H9 (cell line): Measurements from ENCODE around the gene PNLDC1. TPM values are rescaled to one million over a fixed set of nuclear protein-coding genes. Genes with fewer than 3 reads are reported as not detected.

Experiments used
- DNase-seq: peaks from one replicate; pipeline ENCODE4 v3.0.0-alpha.2; 2017
- H2AFZ ChIP-seq: one replicate; pipeline ENCODE4 v1.6.1; 2013; ENCODE audit warnings: mild to moderate bottlenecking, low read length, control low read depth, moderate library complexity
- H2AK5ac ChIP-seq: 2 replicates; pipeline ENCODE4 v1.6.1; 2013; ENCODE audit warnings: low read length, control low read depth, mixed read lengths; ENCODE audit not compliant: insufficient read length
- H2BK120ac ChIP-seq: one replicate; pipeline ENCODE4 v1.6.1; 2013; ENCODE audit warnings: low read depth, mild to moderate bottlenecking, low read length, control low read depth, inconsistent platforms; ENCODE audit not compliant: poor library complexity, severe bottlenecking
- H2BK12ac ChIP-seq: 2 replicates; pipeline ENCODE4 v1.6.1; 2013; ENCODE audit warnings: low read length, control low read depth, mixed read lengths, low read depth; ENCODE audit not compliant: insufficient read length
- H2BK15ac ChIP-seq: 2 replicates; pipeline ENCODE4 v1.6.1; 2013; ENCODE audit warnings: low read depth, low read length, control low read depth
- H2BK20ac ChIP-seq: one replicate; pipeline ENCODE4 v1.6.1; 2013; ENCODE audit warnings: low read depth, mild to moderate bottlenecking, low read length, control low read depth, inconsistent platforms; ENCODE audit not compliant: poor library complexity, severe bottlenecking
- H2BK5ac ChIP-seq: 2 replicates; pipeline ENCODE4 v1.6.1; 2013; ENCODE audit warnings: low read length, control low read depth, mixed read lengths; ENCODE audit not compliant: insufficient read length
- H3K14ac ChIP-seq: 2 replicates; pipeline ENCODE4 v1.6.1; 2013; ENCODE audit warnings: low read length, control low read depth; ENCODE audit not compliant: insufficient read depth
- H3K18ac ChIP-seq: 2 replicates; pipeline ENCODE4 v1.6.1; 2013; ENCODE audit warnings: low read depth, mild to moderate bottlenecking, mixed read lengths, low read length, control low read depth; ENCODE audit not compliant: insufficient read length
- H3K23ac ChIP-seq: 2 replicates; pipeline ENCODE4 v1.6.1; 2013; ENCODE audit warnings: low read length, control low read depth, mixed read lengths, low read depth; ENCODE audit not compliant: insufficient read length
- H3K23me2 ChIP-seq: 2 replicates; pipeline ENCODE4 v1.6.1; 2013; ENCODE audit warnings: low read depth, mild to moderate bottlenecking, mixed read lengths, low read length, control low read depth; ENCODE audit not compliant: insufficient read length, poor library complexity, severe bottlenecking
- H3K27ac ChIP-seq: 2 replicates; pipeline ENCODE4 v1.5.1; 2013; ENCODE audit warnings: low read length, control low read depth, mixed read lengths, low read depth; ENCODE audit not compliant: insufficient read length
- H3K27me3 ChIP-seq: 2 replicates; pipeline ENCODE4 v1.6.1; 2013; ENCODE audit warnings: low read length, control low read depth, inconsistent platforms; ENCODE audit not compliant: insufficient read depth
- H3K4ac ChIP-seq: 2 replicates; pipeline ENCODE4 v1.6.1; 2013; ENCODE audit warnings: low read depth, mild to moderate bottlenecking, control low read depth, inconsistent platforms, low read length, moderate library complexity
- H3K4me1 ChIP-seq: 2 replicates; pipeline ENCODE4 v1.6.1; 2013; ENCODE audit warnings: low read length, control low read depth, inconsistent platforms; ENCODE audit not compliant: insufficient read depth
- H3K4me2 ChIP-seq: 2 replicates; pipeline ENCODE4 v1.6.1; 2013; ENCODE audit warnings: low read length, control low read depth, mixed read lengths; ENCODE audit not compliant: insufficient read length, insufficient read depth
- H3K56ac ChIP-seq: 2 replicates; pipeline ENCODE4 v1.6.1; 2013; ENCODE audit warnings: low read depth, mild to moderate bottlenecking, mixed read lengths, low read length, control low read depth; ENCODE audit not compliant: insufficient read length
- H3K79me1 ChIP-seq: 2 replicates; pipeline ENCODE4 v1.6.1; 2013; ENCODE audit warnings: low read depth, mild to moderate bottlenecking, moderate library complexity, low read length, control low read depth, inconsistent platforms; ENCODE audit not compliant: insufficient read depth, poor library complexity, severe bottlenecking
- H3K79me2 ChIP-seq: 2 replicates; pipeline ENCODE4 v1.6.1; 2013; ENCODE audit warnings: low read length, control low read depth, inconsistent platforms; ENCODE audit not compliant: insufficient read depth
- H3K9ac ChIP-seq: 2 replicates; pipeline ENCODE4 v1.6.1; 2013; ENCODE audit warnings: low read length, control low read depth, mixed read lengths; ENCODE audit not compliant: insufficient read length; ENCODE audit errors: extremely low read depth
- H3K9me3 ChIP-seq: one replicate; pipeline ENCODE4 v1.6.1; 2013; ENCODE audit warnings: low read depth, low read length, inconsistent platforms; ENCODE audit not compliant: control insufficient read depth
- H3T11ph ChIP-seq: one replicate; pipeline ENCODE4 v1.6.1; 2013; ENCODE audit warnings: mild to moderate bottlenecking, low read length, control low read depth, inconsistent platforms
- H4K20me1 ChIP-seq: one replicate; pipeline ENCODE4 v1.6.1; 2013; ENCODE audit not compliant: control insufficient read depth, insufficient read length, insufficient read depth
- H4K5ac ChIP-seq: 2 replicates; pipeline ENCODE4 v1.6.1; 2013; ENCODE audit warnings: low read depth, mild to moderate bottlenecking, mixed read lengths, low read length, control low read depth; ENCODE audit not compliant: insufficient read length
- H4K8ac ChIP-seq: replicated peaks from 2 replicates; pipeline ENCODE4 v1.6.1; 2013; ENCODE audit warnings: low read length, control low read depth, mixed read lengths, low read depth; ENCODE audit not compliant: insufficient read length
- H4K91ac ChIP-seq: 2 replicates; pipeline ENCODE4 v1.6.1; 2013; ENCODE audit warnings: low read depth, mild to moderate bottlenecking, moderate library complexity, mixed read lengths, low read length, control low read depth; ENCODE audit not compliant: insufficient read length
- H3K27ac Mint-ChIP-seq, 3 experiments: 2 replicates in 2 of 3; 3 replicates in 1 of 3; pipeline ENCODE4 v1.8.0; 2020 to 2021; ENCODE audit warnings: mixed read lengths in 3 of 3, mild to moderate bottlenecking in 1 of 3, moderate library complexity in 1 of 3
- H3K27me3 Mint-ChIP-seq: 2 replicates; pipeline ENCODE4 v1.8.0; 2021; ENCODE audit warnings: low read depth, mild to moderate bottlenecking, moderate library complexity, mixed read lengths
- H3K36me3 Mint-ChIP-seq, 3 experiments: 2 replicates in 2 of 3; 3 replicates in 1 of 3; pipeline ENCODE4 v1.8.0; 2020 to 2021; ENCODE audit warnings: low read depth in 3 of 3, mixed read lengths in 3 of 3; ENCODE audit not compliant: insufficient read depth in 1 of 3
- H3K4me1 Mint-ChIP-seq, 2 experiments: 2 replicates each; pipeline ENCODE4 v1.8.0; 2020; ENCODE audit warnings: mixed read lengths in 2 of 2
- H3K4me3 Mint-ChIP-seq, 2 experiments: 2 replicates in 1 of 2; 3 replicates in 1 of 2; pipeline ENCODE4 v1.8.0; 2020 to 2021; ENCODE audit warnings: mild to moderate bottlenecking in 2 of 2, mixed read lengths in 2 of 2, moderate library complexity in 1 of 2
- H3K9me3 Mint-ChIP-seq, 2 experiments: 2 replicates in 1 of 2; 3 replicates in 1 of 2; pipeline ENCODE4 v1.8.0; 2020; ENCODE audit warnings: mild to moderate bottlenecking in 2 of 2, mixed read lengths in 2 of 2, moderate library complexity in 1 of 2
- CTCF ChIP-seq: fragments of 200-600 bp; sonication (generic); conservative IDR thresholded peaks from 3 replicates; pipeline ENCODE4 v1.8.0; 2021; ENCODE audit warnings: antibody characterized with exemption, mild to moderate bottlenecking
- WGBS: extraction: QIAGEN DNeasy Blood & Tissue Kit; methylation state at CpG from one replicate; pipeline ENCODE4 v1.1.7; 2013; ENCODE audit warnings: missing lambda C conversion rate, low lambda C conversion rate, mixed read lengths; ENCODE audit not compliant: insufficient read length; ENCODE audit errors: extremely low coverage; 5-methylcytosine and 5-hydroxymethylcytosine counted together
- total RNA-seq: library from RNA; stranded (reverse); gene quantifications from 2 replicates; pipeline ENCODE4 v1.2.1, GENCODE V29; 2021

Gene PNLDC1
- total RNA-seq, 1 experiment from 2014 or later, result not detected

DNA sequence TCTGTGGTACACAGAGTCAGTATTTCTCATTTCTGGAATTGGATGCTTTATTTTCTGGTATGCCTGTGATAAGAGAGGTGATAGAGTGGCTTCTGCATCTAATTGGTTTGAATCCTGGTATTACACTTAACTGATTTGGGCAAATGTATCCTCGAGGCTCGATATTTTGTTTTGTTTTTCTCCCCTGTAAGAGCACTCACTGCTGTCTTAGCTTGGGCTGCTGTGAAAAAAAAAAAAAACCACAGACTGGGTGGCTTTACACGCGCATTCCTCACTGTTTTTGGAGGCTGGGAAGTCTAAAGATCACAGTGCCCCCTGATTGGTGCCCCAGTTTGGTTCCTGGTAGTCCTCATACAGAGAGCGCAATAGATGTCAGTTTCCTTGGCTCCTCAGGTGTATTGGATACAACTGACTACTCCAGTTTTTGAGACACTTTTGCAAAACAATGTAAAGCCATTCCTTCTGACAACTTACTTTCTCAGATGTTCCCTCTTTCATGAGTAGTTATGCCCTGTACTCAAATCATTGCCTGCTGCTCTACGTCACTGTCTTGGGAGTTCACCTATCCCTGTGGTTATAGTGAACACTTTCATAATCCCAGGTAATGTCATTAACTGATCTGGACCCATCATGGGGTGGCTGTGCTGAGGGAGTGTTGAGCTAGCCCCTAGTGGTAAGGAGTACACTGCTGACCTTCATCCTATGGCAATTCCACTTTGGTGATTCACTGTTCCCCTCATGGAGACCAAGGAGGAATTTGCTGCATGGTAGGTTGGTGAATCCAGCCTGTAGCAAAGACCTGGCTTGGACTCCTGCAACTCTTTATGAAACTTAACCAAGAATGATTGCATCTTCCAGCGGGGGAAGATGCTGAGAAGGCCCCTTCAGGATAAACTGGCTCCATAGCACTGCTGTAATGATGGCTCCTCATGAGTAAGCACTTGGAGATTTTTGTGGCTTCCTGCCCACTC is 41.8 kb upstream of the PNLDC1 start:
- H3K27ac ChIP-seq, result no peak overlapping the region
- no peaks in the 10 kb centered on the region for H3K79me1 ChIP-seq
- H3K4me2 ChIP-seq, result no peak overlapping the region
- no peaks in the 10 kb centered on the region for H4K20me1 ChIP-seq
- H3T11ph ChIP-seq, result no peak overlapping the region
- Mint-ChIP-seq H3K27ac (peak overlapping the region; percentile 71 to 96 (median 82); a peak in 6 of 7 replicates), H3K4me1 (peaks cover 29 to 31% of the 10 kb centered on the region in 2 experiments), H3K27me3 (no peaks in the 10 kb centered on the region), H3K4me3 (no peak overlapping the region), H3K36me3 (peaks cover 36 to 60% (median 60%) of the 10 kb centered on the region in 3 experiments), H3K9me3 (no peaks in the 10 kb centered on the region; a peak in 1 of 5 replicates)
- H2BK5ac ChIP-seq, result no peak overlapping the region
- H3K14ac ChIP-seq, result no peak overlapping the region
- H4K91ac ChIP-seq, result no peak overlapping the region
- H4K5ac ChIP-seq, result no peak overlapping the region
- H2AFZ ChIP-seq, result no peak overlapping the region
- H3K27me3 ChIP-seq, result no peaks in the 10 kb centered on the region
- H3K4ac ChIP-seq, result no peak overlapping the region
- H3K79me2 ChIP-seq, result peaks cover 3% of the 10 kb centered on the region; the same call in 1 of the 2 replicates
- no peak overlapping the region for H3K9ac ChIP-seq
- peaks cover 2% of the 10 kb centered on the region; the same call in 1 of the 2 replicates for H3K4me1 ChIP-seq
- H4K8ac ChIP-seq, result no peak overlapping the region
- peak; percentile 36 for DNase-seq
- no peak overlapping the region for H3K18ac ChIP-seq
- H3K23me2 ChIP-seq, result peaks cover 15% of the 10 kb centered on the region
- no peak overlapping the region for H3K56ac ChIP-seq
- WGBS, result no CpG with 5 or more reads among the region's 7 CpGs
- H3K9me3 ChIP-seq, result no peaks in the 10 kb centered on the region
- TF ChIP-seq CTCF, result peak; percentile 50; the same call in 2 of the 3 replicates
- H2BK120ac ChIP-seq, result no peak overlapping the region
- H2BK20ac ChIP-seq, result no peak overlapping the region
- no peak overlapping the region for H2BK12ac ChIP-seq
- H3K23ac ChIP-seq, result no peak overlapping the region
- H2BK15ac ChIP-seq, result no peak overlapping the region
- no peak overlapping the region for H2AK5ac ChIP-seq
